GM23338 (cell line): ENCODE results near the gene CACNA1H. TPM values are rescaled to one million over a fixed set of nuclear protein-coding genes. Genes with fewer than 3 reads are reported as not detected.

Source experiments
- ATAC-seq: fragments of 200-7000 bp; cut with Tn5 transposase; 3 replicates; pipeline ENCODE4 v1.9.1; 2020
- DNase-seq: peaks from one replicate; pipeline ENCODE4 v3.0.0-alpha.2; 2015; ENCODE audit warnings: low spot score
- H2AFZ ChIP-seq: fragments of 200-600 bp; sonication (generic); 2 replicates; pipeline ENCODE4 v1.8.0; 2016; ENCODE audit warnings: antibody characterized with exemption, mild to moderate bottlenecking, moderate library complexity
- H3F3A ChIP-seq: fragments of 200-600 bp; sonication (generic); replicated peaks from 2 replicates; pipeline ENCODE4 v1.8.0; 2017; ENCODE audit warnings: antibody characterized with exemption, mixed run types, low read depth
- H3K27ac ChIP-seq: fragments of 200-600 bp; sonication (generic); 2 replicates; pipeline ENCODE4 v1.6.1; 2016; ENCODE audit warnings: low read depth
- H3K27me3 ChIP-seq: fragments of 200-600 bp; sonication (generic); 2 replicates; pipeline ENCODE4 v1.8.0; 2016; ENCODE audit warnings: mild to moderate bottlenecking, mixed run types, moderate library complexity; ENCODE audit not compliant: insufficient read depth
- H3K36me3 ChIP-seq: fragments of 200-600 bp; sonication (generic); 2 replicates; pipeline ENCODE4 v1.8.0; 2016; ENCODE audit warnings: mild to moderate bottlenecking; ENCODE audit not compliant: insufficient read depth
- H3K4me1 ChIP-seq: fragments of 200-600 bp; sonication (generic); 2 replicates; pipeline ENCODE4 v1.8.0; 2016; ENCODE audit warnings: mild to moderate bottlenecking, moderate library complexity; ENCODE audit not compliant: insufficient read depth
- H3K4me2 ChIP-seq: fragments of 200-600 bp; sonication (generic); 2 replicates; pipeline ENCODE4 v1.7.1; 2017; ENCODE audit warnings: mixed run types
- H3K4me3 ChIP-seq: fragments of 200-600 bp; sonication (generic); 2 replicates; pipeline ENCODE4 v1.6.1; 2016; ENCODE audit warnings: mixed run types
- H3K79me2 ChIP-seq: fragments of 200-600 bp; sonication (generic); replicated peaks from 2 replicates; pipeline ENCODE4 v1.8.0; 2017; ENCODE audit warnings: mild to moderate bottlenecking; ENCODE audit not compliant: insufficient read depth
- H3K9me2 ChIP-seq: fragments of 200-600 bp; sonication (generic); 2 replicates; pipeline ENCODE4 v1.8.0; 2017; ENCODE audit not compliant: insufficient read depth
- H4K20me1 ChIP-seq: fragments of 200-600 bp; sonication (generic); replicated peaks from 2 replicates; pipeline ENCODE4 v1.8.0; 2017; ENCODE audit warnings: mild to moderate bottlenecking; ENCODE audit not compliant: insufficient read depth
- H3K27ac Mint-ChIP-seq: 2 replicates; pipeline ENCODE4 v1.8.0; 2020; ENCODE audit warnings: inconsistent platforms, mild to moderate bottlenecking, moderate library complexity, mixed read lengths
- H3K27me3 Mint-ChIP-seq: 3 replicates; pipeline ENCODE4 v1.8.0; 2022; ENCODE audit warnings: low read depth, mild to moderate bottlenecking, moderate library complexity, mixed read lengths, inconsistent platforms; ENCODE audit not compliant: insufficient read depth, poor library complexity
- H3K36me3 Mint-ChIP-seq: 3 replicates; pipeline ENCODE4 v1.8.0; 2021; ENCODE audit warnings: low read depth, mild to moderate bottlenecking, inconsistent platforms, moderate library complexity, mixed read lengths
- H3K4me1 Mint-ChIP-seq: 3 replicates; pipeline ENCODE4 v1.8.0; 2020; ENCODE audit warnings: mild to moderate bottlenecking, inconsistent platforms, mixed read lengths
- H3K4me3 Mint-ChIP-seq: 3 replicates; pipeline ENCODE4 v1.8.0; 2021; ENCODE audit warnings: moderate library complexity, mild to moderate bottlenecking, inconsistent platforms, mixed read lengths
- H3K9me3 Mint-ChIP-seq: 3 replicates; pipeline ENCODE4 v1.8.0; 2020; ENCODE audit warnings: moderate library complexity, mild to moderate bottlenecking, inconsistent platforms, mixed read lengths
- CREB1 ChIP-seq: fragments of 250-450 bp; sonication (Bioruptor Pico); IDR thresholded peaks from 2 replicates; pipeline ENCODE4 v1.5.0; 2020; ENCODE audit warnings: low read depth, mild to moderate bottlenecking, moderate library complexity
- EZH2 ChIP-seq: fragments of 200-600 bp; sonication (generic); IDR thresholded peaks from one replicate; pipeline ENCODE4 v1.8.0; 2017; ENCODE audit warnings: antibody characterized with exemption, mild to moderate bottlenecking, low read depth; ENCODE audit not compliant: unreplicated experiment
- EZH2phosphoT487 ChIP-seq: fragments of 200-600 bp; sonication (generic); IDR thresholded peaks from one replicate; pipeline ENCODE4 v1.8.1; 2018; ENCODE audit warnings: antibody characterized with exemption; ENCODE audit not compliant: unreplicated experiment
- JUNB ChIP-seq: IDR thresholded peaks from one replicate; pipeline ENCODE4 v1.6.1; 2016; ENCODE audit warnings: antibody characterized with exemption; ENCODE audit not compliant: unreplicated experiment
- NANOG ChIP-seq: IDR thresholded peaks from 2 replicates; pipeline ENCODE4 v1.6.1; 2016; ENCODE audit warnings: antibody characterized with exemption, borderline replicate concordance
- POLR2AphosphoS5 ChIP-seq: IDR thresholded peaks from 2 replicates; pipeline ENCODE4 v1.6.1; 2016; ENCODE audit warnings: antibody characterized with exemption, low read depth
- STAT1 ChIP-seq: IDR thresholded peaks from one replicate; pipeline ENCODE4 v1.6.1; 2016; ENCODE audit warnings: antibody characterized with exemption; ENCODE audit not compliant: unreplicated experiment
- ZNF114 ChIP-seq: fragments of 250-450 bp; sonication (Bioruptor Pico); IDR thresholded peaks from 2 replicates; pipeline ENCODE4 v1.5.0; 2020; ENCODE audit warnings: mild to moderate bottlenecking, moderate library complexity
- ZNF331 ChIP-seq: fragments of 250-450 bp; sonication (Bioruptor Pico); IDR thresholded peaks from 2 replicates; pipeline ENCODE4 v1.5.0; 2020; ENCODE audit warnings: low read depth, mild to moderate bottlenecking, moderate library complexity
- polyA plus RNA-seq: library from polyadenylated mRNA; unstranded; fragments of >200 nt; fragmentation: Nextera tagmentation; extraction: Ambion mirVana; gene quantifications from 2 replicates; pipeline ENCODE4 v1.2.1, GENCODE V29; 2016
- total RNA-seq: library from RNA; depleted of rRNA; stranded (reverse); fragments of >200 nt; shearing (Covaris generic); gene quantifications from 2 replicates; pipeline ENCODE4 v1.2.3, GENCODE V29; 2014
- TF ChIP-seq, protein P1 (sequence below): fragments of 250-450 bp; sonication (Bioruptor Pico); IDR thresholded peaks from 2 replicates; pipeline ENCODE4 v1.5.0; 2020; ENCODE audit warnings: mild to moderate bottlenecking, moderate library complexity
- TF ChIP-seq, protein P2 (sequence below): IDR thresholded peaks from one replicate; pipeline ENCODE4 v1.6.1; 2018; ENCODE audit warnings: antibody characterized with exemption; ENCODE audit not compliant: unreplicated experiment
- TF ChIP-seq, protein P3 (sequence below), 2 experiments: fragments of 200-600 bp in 1 of 2; sonication (generic) in 1 of 2; conservative IDR thresholded peaks; 2 replicates each; pipeline versions ENCODE4 v1.5.1 to v1.6.1; 2016 to 2017; ENCODE audit warnings: antibody characterized with exemption in 2 of 2, low read depth in 2 of 2, mild to moderate bottlenecking in 2 of 2, moderate library complexity in 1 of 2
- TF ChIP-seq, protein P4 (sequence below): IDR thresholded peaks from 2 replicates; pipeline ENCODE4 v1.6.1; 2016; ENCODE audit warnings: antibody characterized with exemption

The CACNA1H gene
- total and polyA plus RNA-seq, 2 experiments from 2014 or later, result 3.5 to 43.3 TPM

DNA sequence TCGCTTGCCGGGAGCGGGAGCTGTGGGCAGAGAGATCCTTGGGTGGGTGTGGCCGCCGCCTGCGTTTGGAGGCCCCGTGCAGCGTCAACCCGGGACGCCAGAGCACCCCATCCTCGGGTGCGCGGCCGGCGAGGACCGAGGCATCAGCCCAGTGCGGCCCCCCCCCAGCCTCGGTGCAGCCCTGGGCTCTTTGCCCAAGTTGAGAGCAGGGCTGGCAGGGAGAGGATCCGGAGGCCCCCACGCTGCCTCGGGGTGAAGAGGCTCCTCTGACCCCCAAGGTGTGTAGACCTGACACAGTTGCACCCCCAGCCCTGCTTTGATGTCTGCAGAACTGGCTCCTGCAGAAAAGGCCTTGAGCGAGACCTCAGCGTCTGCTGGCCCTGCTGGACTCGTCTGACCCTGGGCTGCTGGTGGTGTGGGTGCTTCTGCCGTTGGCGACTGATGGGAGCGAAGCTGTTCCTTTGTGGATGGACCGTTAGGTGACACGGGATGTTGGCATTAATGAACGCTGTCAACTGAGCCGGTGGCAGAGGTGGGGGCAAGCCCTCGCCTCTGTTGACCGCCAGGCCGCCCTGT lies 8.0 kb downstream of the CACNA1H start:
- no peak overlapping the region for H3K4me2 ChIP-seq
- no peak for ATAC-seq

More for the DNA sequence above, 8.0 kb downstream of the CACNA1H start:
- no peak for DNase-seq
- Histone ChIP-seq H3K36me3 (no peaks in the 10 kb centered on the region), H3F3A (no peaks in the 10 kb centered on the region), H3K4me3 (no peak overlapping the region), H3K79me2 (peaks cover 27% of the 10 kb centered on the region), H3K27ac (no peak overlapping the region), H3K27me3 (no peaks in the 10 kb centered on the region), H2AFZ (no peak overlapping the region), H3K9me2 (no peaks in the 10 kb centered on the region), H3K4me1 (no peaks in the 10 kb centered on the region), H4K20me1 (peaks cover 10% of the 10 kb centered on the region; the same call in 1 of the 2 replicates)
- TF ChIP-seq, protein P1, sequence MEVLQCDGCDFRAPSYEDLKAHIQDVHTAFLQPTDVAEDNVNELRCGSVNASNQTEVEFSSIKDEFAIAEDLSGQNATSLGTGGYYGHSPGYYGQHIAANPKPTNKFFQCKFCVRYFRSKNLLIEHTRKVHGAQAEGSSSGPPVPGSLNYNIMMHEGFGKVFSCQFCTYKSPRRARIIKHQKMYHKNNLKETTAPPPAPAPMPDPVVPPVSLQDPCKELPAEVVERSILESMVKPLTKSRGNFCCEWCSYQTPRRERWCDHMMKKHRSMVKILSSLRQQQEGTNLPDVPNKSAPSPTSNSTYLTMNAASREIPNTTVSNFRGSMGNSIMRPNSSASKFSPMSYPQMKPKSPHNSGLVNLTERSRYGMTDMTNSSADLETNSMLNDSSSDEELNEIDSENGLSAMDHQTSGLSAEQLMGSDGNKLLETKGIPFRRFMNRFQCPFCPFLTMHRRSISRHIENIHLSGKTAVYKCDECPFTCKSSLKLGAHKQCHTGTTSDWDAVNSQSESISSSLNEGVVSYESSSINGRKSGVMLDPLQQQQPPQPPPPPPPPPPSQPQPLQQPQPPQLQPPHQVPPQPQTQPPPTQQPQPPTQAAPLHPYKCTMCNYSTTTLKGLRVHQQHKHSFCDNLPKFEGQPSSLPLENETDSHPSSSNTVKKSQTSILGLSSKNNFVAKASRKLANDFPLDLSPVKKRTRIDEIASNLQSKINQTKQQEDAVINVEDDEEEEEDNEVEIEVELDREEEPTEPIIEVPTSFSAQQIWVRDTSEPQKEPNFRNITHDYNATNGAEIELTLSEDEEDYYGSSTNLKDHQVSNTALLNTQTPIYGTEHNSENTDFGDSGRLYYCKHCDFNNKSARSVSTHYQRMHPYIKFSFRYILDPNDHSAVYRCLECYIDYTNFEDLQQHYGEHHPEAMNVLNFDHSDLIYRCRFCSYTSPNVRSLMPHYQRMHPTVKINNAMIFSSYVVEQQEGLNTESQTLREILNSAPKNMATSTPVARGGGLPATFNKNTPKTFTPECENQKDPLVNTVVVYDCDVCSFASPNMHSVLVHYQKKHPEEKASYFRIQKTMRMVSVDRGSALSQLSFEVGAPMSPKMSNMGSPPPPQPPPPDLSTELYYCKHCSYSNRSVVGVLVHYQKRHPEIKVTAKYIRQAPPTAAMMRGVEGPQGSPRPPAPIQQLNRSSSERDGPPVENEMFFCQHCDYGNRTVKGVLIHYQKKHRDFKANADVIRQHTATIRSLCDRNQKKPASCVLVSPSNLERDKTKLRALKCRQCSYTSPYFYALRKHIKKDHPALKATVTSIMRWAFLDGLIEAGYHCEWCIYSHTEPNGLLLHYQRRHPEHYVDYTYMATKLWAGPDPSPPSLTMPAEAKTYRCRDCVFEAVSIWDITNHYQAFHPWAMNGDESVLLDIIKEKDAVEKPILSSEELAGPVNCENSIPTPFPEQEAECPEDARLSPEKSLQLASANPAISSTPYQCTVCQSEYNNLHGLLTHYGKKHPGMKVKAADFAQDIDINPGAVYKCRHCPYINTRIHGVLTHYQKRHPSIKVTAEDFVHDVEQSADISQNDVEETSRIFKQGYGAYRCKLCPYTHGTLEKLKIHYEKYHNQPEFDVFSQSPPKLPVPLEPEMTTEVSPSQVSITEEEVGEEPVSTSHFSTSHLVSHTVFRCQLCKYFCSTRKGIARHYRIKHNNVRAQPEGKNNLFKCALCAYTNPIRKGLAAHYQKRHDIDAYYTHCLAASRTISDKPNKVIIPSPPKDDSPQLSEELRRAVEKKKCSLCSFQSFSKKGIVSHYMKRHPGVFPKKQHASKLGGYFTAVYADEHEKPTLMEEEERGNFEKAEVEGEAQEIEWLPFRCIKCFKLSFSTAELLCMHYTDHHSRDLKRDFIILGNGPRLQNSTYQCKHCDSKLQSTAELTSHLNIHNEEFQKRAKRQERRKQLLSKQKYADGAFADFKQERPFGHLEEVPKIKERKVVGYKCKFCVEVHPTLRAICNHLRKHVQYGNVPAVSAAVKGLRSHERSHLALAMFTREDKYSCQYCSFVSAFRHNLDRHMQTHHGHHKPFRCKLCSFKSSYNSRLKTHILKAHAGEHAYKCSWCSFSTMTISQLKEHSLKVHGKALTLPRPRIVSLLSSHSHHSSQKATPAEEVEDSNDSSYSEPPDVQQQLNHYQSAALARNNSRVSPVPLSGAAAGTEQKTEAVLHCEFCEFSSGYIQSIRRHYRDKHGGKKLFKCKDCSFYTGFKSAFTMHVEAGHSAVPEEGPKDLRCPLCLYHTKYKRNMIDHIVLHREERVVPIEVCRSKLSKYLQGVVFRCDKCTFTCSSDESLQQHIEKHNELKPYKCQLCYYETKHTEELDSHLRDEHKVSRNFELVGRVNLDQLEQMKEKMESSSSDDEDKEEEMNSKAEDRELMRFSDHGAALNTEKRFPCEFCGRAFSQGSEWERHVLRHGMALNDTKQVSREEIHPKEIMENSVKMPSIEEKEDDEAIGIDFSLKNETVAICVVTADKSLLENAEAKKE, result no peak
- no peak for TF ChIP-seq NANOG
- TF ChIP-seq EZH2, result no peak
- TF ChIP-seq, protein P2, sequence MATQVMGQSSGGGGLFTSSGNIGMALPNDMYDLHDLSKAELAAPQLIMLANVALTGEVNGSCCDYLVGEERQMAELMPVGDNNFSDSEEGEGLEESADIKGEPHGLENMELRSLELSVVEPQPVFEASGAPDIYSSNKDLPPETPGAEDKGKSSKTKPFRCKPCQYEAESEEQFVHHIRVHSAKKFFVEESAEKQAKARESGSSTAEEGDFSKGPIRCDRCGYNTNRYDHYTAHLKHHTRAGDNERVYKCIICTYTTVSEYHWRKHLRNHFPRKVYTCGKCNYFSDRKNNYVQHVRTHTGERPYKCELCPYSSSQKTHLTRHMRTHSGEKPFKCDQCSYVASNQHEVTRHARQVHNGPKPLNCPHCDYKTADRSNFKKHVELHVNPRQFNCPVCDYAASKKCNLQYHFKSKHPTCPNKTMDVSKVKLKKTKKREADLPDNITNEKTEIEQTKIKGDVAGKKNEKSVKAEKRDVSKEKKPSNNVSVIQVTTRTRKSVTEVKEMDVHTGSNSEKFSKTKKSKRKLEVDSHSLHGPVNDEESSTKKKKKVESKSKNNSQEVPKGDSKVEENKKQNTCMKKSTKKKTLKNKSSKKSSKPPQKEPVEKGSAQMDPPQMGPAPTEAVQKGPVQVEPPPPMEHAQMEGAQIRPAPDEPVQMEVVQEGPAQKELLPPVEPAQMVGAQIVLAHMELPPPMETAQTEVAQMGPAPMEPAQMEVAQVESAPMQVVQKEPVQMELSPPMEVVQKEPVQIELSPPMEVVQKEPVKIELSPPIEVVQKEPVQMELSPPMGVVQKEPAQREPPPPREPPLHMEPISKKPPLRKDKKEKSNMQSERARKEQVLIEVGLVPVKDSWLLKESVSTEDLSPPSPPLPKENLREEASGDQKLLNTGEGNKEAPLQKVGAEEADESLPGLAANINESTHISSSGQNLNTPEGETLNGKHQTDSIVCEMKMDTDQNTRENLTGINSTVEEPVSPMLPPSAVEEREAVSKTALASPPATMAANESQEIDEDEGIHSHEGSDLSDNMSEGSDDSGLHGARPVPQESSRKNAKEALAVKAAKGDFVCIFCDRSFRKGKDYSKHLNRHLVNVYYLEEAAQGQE, result no peak
- TF ChIP-seq STAT1, result no peak
- no peak for TF ChIP-seq CREB1
- no peak for TF ChIP-seq JUNB
- TF ChIP-seq ZNF331 (CRISPR knock-in tag), result no peak
- TF ChIP-seq, protein P3, sequence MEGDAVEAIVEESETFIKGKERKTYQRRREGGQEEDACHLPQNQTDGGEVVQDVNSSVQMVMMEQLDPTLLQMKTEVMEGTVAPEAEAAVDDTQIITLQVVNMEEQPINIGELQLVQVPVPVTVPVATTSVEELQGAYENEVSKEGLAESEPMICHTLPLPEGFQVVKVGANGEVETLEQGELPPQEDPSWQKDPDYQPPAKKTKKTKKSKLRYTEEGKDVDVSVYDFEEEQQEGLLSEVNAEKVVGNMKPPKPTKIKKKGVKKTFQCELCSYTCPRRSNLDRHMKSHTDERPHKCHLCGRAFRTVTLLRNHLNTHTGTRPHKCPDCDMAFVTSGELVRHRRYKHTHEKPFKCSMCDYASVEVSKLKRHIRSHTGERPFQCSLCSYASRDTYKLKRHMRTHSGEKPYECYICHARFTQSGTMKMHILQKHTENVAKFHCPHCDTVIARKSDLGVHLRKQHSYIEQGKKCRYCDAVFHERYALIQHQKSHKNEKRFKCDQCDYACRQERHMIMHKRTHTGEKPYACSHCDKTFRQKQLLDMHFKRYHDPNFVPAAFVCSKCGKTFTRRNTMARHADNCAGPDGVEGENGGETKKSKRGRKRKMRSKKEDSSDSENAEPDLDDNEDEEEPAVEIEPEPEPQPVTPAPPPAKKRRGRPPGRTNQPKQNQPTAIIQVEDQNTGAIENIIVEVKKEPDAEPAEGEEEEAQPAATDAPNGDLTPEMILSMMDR (conservative IDR thresholded peaks at IDR 0.05; ENCODE audit: low read depth in 2 of 2), result no peak
- TF ChIP-seq, protein P4, sequence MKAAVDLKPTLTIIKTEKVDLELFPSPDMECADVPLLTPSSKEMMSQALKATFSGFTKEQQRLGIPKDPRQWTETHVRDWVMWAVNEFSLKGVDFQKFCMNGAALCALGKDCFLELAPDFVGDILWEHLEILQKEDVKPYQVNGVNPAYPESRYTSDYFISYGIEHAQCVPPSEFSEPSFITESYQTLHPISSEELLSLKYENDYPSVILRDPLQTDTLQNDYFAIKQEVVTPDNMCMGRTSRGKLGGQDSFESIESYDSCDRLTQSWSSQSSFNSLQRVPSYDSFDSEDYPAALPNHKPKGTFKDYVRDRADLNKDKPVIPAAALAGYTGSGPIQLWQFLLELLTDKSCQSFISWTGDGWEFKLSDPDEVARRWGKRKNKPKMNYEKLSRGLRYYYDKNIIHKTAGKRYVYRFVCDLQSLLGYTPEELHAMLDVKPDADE, result no peak
- TF ChIP-seq ZNF114 (CRISPR knock-in tag), result no peak
- TF ChIP-seq EZH2phosphoT487, result no peak
- no peak for TF ChIP-seq POLR2AphosphoS5
- no peaks in the 10 kb centered on the region for H3K9me3 Mint-ChIP-seq
- H3K4me3 Mint-ChIP-seq, result no peak overlapping the region
- peaks cover 7% of the 10 kb centered on the region; the same call in 1 of the 3 replicates for H3K4me1 Mint-ChIP-seq
- H3K27ac Mint-ChIP-seq, result no peak overlapping the region
- H3K27me3 Mint-ChIP-seq, result peaks cover 8% of the 10 kb centered on the region
- no peaks in the 10 kb centered on the region for H3K36me3 Mint-ChIP-seq
